IPS-20b (cell line): Measurements from ENCODE around the gene CSMD2.
"Not testable (repeated sequence)": the region's sequence is repeated elsewhere in the genome, so short reads cannot be mapped to it uniquely, and the experiment has no call there.

Source experiments
- H3K27ac ChIP-seq: one replicate; pipeline ENCODE4 v1.5.1; 2013; ENCODE audit warnings: low read length
- H3K27me3 ChIP-seq: 2 replicates; pipeline ENCODE4 v1.6.1; 2013; ENCODE audit warnings: mild to moderate bottlenecking, low read length, inconsistent platforms; ENCODE audit not compliant: insufficient read depth
- H3K36me3 ChIP-seq: 2 replicates; pipeline ENCODE4 v1.6.1; 2013; ENCODE audit warnings: low read depth, mild to moderate bottlenecking, inconsistent platforms, low read length, moderate library complexity; ENCODE audit not compliant: insufficient read depth
- H3K4me1 ChIP-seq: 2 replicates; pipeline ENCODE4 v1.6.1; 2013; ENCODE audit warnings: mild to moderate bottlenecking, control low read depth, inconsistent platforms, low read length, moderate library complexity; ENCODE audit not compliant: insufficient read depth
- H3K4me3 ChIP-seq: 2 replicates; pipeline ENCODE4 v1.5.1; 2013; ENCODE audit warnings: mild to moderate bottlenecking, low read length, inconsistent platforms
- H3K9ac ChIP-seq: 2 replicates; pipeline ENCODE4 v1.6.1; 2013; ENCODE audit warnings: low read depth, mild to moderate bottlenecking, inconsistent platforms, low read length, moderate library complexity
- H3K9me3 ChIP-seq: 2 replicates; pipeline ENCODE4 v1.6.1; 2013; ENCODE audit warnings: mild to moderate bottlenecking, low read depth, low read length, inconsistent platforms; ENCODE audit not compliant: insufficient read depth

CSMD2 gene

GRCh38 chr1:34016281-34016680, 148.7 kb downstream of the CSMD2 start:
- not testable (repeated sequence) for H3K27me3 ChIP-seq, H3K9me3 ChIP-seq

GRCh38 chr1:34013958-34014737, 150.9 kb downstream of the CSMD2 start:
- no peaks in the 10 kb centered on the region for H3K36me3 ChIP-seq
- peaks cover 4% of the 10 kb centered on the region; the same call in 1 of the 2 replicates for H3K4me1 ChIP-seq
- H3K9me3 ChIP-seq: no peaks in the 10 kb centered on the region
- no peak overlapping the region for H3K27ac ChIP-seq
- no peak overlapping the region for H3K4me3 ChIP-seq
- H3K27me3 ChIP-seq: no peaks in the 10 kb centered on the region
- H3K9ac ChIP-seq: no peak overlapping the region

More at GRCh38 chr1:34016281-34016680, 148.7 kb downstream of the CSMD2 start:
- not testable (repeated sequence) for H3K4me3 ChIP-seq, H3K9ac ChIP-seq, H3K36me3 ChIP-seq, H3K27ac ChIP-seq
- peaks cover 16% of the 10 kb centered on the region for H3K4me1 ChIP-seq

- H3K4me3 ChIP-seq: no peak overlapping the region
- no peaks in the 10 kb centered on the region for H3K27me3 ChIP-seq
- no peaks in the 10 kb centered on the region for H3K4me1 ChIP-seq
- H3K36me3 ChIP-seq: no peaks in the 10 kb centered on the region
- H3K27ac ChIP-seq: no peak overlapping the region
- no peaks in the 10 kb centered on the region for H3K9me3 ChIP-seq
- H3K9ac ChIP-seq: no peak overlapping the region
Observed at GRCh38 chr1:34013136-34013535, 151.9 kb downstream of the CSMD2 start.

GRCh38 chr1:34009340-34009985, 155.6 kb downstream of the CSMD2 start:
- H3K9ac ChIP-seq: no peak overlapping the region
- H3K27ac ChIP-seq: no peak overlapping the region
- H3K4me1 ChIP-seq: no peaks in the 10 kb centered on the region
- H3K4me3 ChIP-seq: no peak overlapping the region
- H3K36me3 ChIP-seq: no peaks in the 10 kb centered on the region
- H3K9me3 ChIP-seq: no peaks in the 10 kb centered on the region
- no peaks in the 10 kb centered on the region for H3K27me3 ChIP-seq

- Histone ChIP-seq H3K4me1 (no peaks in the 10 kb centered on the region), H3K4me3 (no peak overlapping the region), H3K27ac (no peak overlapping the region), H3K9ac (no peak overlapping the region), H3K9me3 (no peaks in the 10 kb centered on the region), H3K36me3 (no peaks in the 10 kb centered on the region), H3K27me3 (no peaks in the 10 kb centered on the region)
Observed at GRCh38 chr1:34007760-34008159, 157.3 kb downstream of the CSMD2 start.

GRCh38 chr1:34005309-34005708, 159.7 kb downstream of the CSMD2 start:
- Histone ChIP-seq H3K4me1 (no peaks in the 10 kb centered on the region), H3K36me3 (no peaks in the 10 kb centered on the region), H3K9ac (no peak overlapping the region), H3K9me3 (no peaks in the 10 kb centered on the region), H3K27me3 (no peaks in the 10 kb centered on the region), H3K27ac (no peak overlapping the region), H3K4me3 (no peak overlapping the region)

GRCh38 chr1:34002810-34003209, 162.2 kb downstream of the CSMD2 start:
- no peak overlapping the region for H3K27ac ChIP-seq
- H3K9me3 ChIP-seq: no peaks in the 10 kb centered on the region
- H3K36me3 ChIP-seq: no peaks in the 10 kb centered on the region
- H3K9ac ChIP-seq: no peak overlapping the region
- no peaks in the 10 kb centered on the region for H3K27me3 ChIP-seq
- H3K4me3 ChIP-seq: no peak overlapping the region
- no peaks in the 10 kb centered on the region for H3K4me1 ChIP-seq

GRCh38 chr1:33997127-33998036, 167.6 kb downstream of the CSMD2 start:
- Histone ChIP-seq H3K36me3 (no peaks in the 10 kb centered on the region), H3K9ac (no peak overlapping the region), H3K4me3 (no peak overlapping the region), H3K27me3 (no peaks in the 10 kb centered on the region), H3K4me1 (no peaks in the 10 kb centered on the region), H3K9me3 (no peaks in the 10 kb centered on the region), H3K27ac (no peak overlapping the region)

GRCh38 chr1:33996281-33996680, 168.7 kb downstream of the CSMD2 start:
- Histone ChIP-seq H3K27me3 (no peaks in the 10 kb centered on the region), H3K9ac (no peak overlapping the region)

GRCh38 chr1:33993301-33993700, 171.7 kb downstream of the CSMD2 start:
- H3K27me3 ChIP-seq: no peaks in the 10 kb centered on the region
- H3K9me3 ChIP-seq: no peaks in the 10 kb centered on the region
- no peak overlapping the region for H3K4me3 ChIP-seq
- no peak overlapping the region for H3K27ac ChIP-seq
- H3K36me3 ChIP-seq: no peaks in the 10 kb centered on the region
- no peaks in the 10 kb centered on the region for H3K4me1 ChIP-seq
- no peak overlapping the region for H3K9ac ChIP-seq

More at GRCh38 chr1:33996281-33996680, 168.7 kb downstream of the CSMD2 start:
- H3K36me3 ChIP-seq: no peaks in the 10 kb centered on the region
- no peak overlapping the region for H3K27ac ChIP-seq
- H3K4me1 ChIP-seq: no peaks in the 10 kb centered on the region
- no peaks in the 10 kb centered on the region for H3K9me3 ChIP-seq
- no peak overlapping the region for H3K4me3 ChIP-seq

- Histone ChIP-seq H3K9me3 (no peaks in the 10 kb centered on the region), H3K27me3 (no peaks in the 10 kb centered on the region), H3K9ac (no peak overlapping the region), H3K4me1 (no peaks in the 10 kb centered on the region), H3K27ac (no peak overlapping the region), H3K4me3 (no peak overlapping the region), H3K36me3 (no peaks in the 10 kb centered on the region)
Observed at GRCh38 chr1:33990281-33990680, 174.7 kb downstream of the CSMD2 start.
